Mucosa of stomach (tissue), 1 donor: ENCODE data around the gene DCUN1D4.

ENCODE experiments used
- H3K27me3 ChIP-seq: one replicate; pipeline ENCODE4 v1.7.0; 2013; ENCODE audit warnings: mild to moderate bottlenecking, low read length; ENCODE audit not compliant: control insufficient read depth, insufficient read depth
- H3K36me3 ChIP-seq: one replicate; pipeline ENCODE4 v1.7.0; 2013; ENCODE audit warnings: low read length; ENCODE audit not compliant: control insufficient read depth, insufficient read depth
- H3K4me1 ChIP-seq: one replicate; pipeline ENCODE4 v1.7.0; 2013; ENCODE audit warnings: mild to moderate bottlenecking, low read length; ENCODE audit not compliant: control insufficient read depth, insufficient read depth
- H3K4me3 ChIP-seq: one replicate; pipeline ENCODE4 v1.7.0; 2013; ENCODE audit warnings: low read length
- H3K9ac ChIP-seq: one replicate; pipeline ENCODE4 v1.7.0; 2013; ENCODE audit warnings: mild to moderate bottlenecking, low read length, moderate library complexity
- H3K9me3 ChIP-seq: one replicate; pipeline ENCODE4 v1.7.0; 2013; ENCODE audit warnings: mild to moderate bottlenecking, low read length, moderate library complexity; ENCODE audit not compliant: control insufficient read depth
- donor health status: Pancreatic carcinoma.

The DCUN1D4 gene

DNA sequence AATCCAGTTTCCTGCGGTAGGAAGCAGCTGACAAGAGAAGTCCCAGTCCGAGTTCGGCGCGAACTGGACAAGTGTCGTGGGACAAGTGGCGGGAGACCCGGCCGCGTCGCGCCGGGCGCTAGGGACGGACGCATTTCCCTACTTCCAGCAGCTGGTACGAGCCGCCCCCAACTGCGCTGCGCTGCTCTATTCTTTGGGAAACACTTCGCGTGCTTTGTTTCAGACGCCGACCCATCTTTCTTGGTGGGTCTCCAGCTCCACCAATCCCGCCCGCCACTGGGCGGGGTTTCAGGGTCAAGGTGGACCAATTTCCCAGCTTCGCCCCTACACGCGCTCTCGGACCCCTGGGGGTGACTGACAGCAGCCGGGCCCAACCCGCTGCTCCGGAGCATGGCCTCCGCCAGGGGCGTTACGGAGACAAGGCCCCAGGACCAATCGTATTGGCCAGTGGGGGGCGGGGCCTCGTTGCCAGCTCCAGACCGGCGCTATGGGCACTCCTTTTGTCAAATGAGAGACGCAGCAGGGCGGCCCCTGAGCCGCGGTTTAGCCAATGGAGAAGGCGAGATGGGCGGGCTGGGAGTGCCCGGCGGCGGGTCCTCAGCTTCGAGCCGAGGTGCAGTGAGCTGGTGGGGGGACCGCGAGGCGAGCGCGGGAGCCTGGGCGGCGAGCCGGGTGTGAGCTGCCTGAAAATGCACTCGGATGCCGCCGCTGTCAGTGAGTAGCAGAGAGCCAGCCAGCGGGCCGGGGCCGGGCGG lies at the start of gene DCUN1D4:
Gene DCUN1D4 (plus strand): TSS at position 600 of the 755 bp plus-strand sequence. CDS start 90 bp downstream, at position 690.
- Histone ChIP-seq H3K9me3 (no peaks in the 10 kb centered on the region), H3K4me3 (peak within 1 kb of the TSS; percentile 92), H3K9ac (peak within 1 kb of the TSS; percentile 84), H3K27me3 (no peaks in the 10 kb centered on the region), H3K4me1 (no peaks in the 10 kb centered on the region), H3K36me3 (no peaks in the 10 kb centered on the region)

DNA sequence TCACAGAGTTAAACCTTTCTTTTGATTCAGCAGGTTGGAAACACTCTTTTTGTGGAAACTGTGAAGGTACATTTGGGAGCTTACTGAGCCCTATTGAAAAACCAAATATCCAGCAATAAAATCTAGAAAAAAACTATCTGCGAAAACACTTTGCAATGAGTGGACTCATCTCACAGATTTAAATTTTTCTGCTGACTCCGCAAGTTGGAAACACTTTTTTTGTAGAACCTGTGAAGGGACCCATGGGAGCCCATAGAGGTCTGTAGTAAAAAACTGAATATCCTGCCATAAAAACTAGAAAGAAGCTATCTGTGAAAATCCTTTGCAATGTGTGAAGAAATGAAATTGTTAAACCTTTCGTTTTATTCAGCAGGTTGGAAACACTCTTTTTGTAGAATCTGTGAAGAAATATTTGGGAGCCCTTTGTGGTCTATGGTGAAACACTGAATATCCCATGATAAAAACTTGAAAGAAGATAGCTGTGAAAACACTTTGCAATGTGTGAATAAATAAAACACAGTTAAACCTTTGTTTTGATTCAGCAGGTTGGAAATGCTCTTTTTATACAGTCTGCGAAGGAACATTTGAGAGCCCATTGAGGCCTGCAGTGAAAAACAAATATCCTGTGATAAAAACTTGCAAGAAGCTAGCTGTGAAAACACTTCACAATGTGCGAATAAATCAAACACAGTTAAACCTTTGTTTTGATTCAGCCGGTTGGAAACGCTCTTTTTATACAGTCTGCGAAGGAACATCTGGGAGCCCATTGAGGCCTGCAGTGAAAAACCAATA lies 22.3 kb upstream of the DCUN1D4 start:
- Histone ChIP-seq H3K4me1 (no peaks in the 10 kb centered on the region), H3K4me3 (no peak overlapping the region), H3K27me3 (no peaks in the 10 kb centered on the region), H3K36me3 (no peaks in the 10 kb centered on the region), H3K9ac (no peak overlapping the region), H3K9me3 (no peaks in the 10 kb centered on the region)

DNA sequence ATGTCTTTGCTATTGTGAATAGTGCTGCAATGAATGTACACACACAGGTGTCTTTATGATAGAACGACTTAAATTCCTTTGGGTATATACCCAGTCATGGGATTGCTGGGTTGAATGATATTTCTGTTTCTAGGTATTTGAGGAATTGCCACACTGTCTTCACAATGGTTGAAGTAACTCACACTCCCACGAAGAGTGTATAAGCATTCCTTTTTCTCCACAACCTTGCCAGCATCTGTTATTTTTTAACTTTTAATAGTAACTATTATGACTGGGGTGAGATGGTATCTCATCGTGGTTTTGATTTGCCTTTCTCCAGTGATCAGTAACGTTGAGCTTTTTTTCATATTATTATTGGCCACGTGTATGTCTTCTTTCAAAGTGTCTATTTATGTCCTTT lies 17.6 kb upstream of the DCUN1D4 start:
- Histone ChIP-seq H3K4me3 (no peak overlapping the region), H3K9ac (no peak overlapping the region), H3K4me1 (no peaks in the 10 kb centered on the region)

DNA sequence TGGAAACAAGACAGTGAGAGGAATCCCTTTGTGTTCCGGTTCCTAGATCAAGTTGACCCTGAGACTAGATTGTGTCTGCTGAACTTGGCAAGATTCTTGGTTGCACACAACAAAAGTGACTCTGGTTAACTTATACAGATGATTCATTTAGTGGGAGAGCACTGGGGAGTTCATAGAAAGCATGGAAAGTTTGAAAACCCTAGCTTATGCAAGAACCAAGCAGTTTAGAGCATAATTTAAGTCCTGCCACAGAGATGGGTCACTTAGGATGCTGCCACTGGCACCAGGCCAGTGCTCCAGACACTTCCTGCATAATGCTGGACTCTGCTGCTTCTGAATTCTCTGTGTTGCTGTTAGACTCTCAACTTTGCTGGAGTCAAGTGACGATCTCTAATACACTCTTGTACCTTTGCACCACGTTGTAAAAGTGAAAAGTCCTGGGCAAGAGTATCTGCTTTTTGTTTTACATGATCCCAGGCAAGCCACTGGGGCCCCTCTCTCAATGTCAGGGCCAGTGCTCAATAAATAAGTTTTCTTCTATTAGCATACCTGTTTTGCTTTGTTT lies 12.7 kb upstream of the DCUN1D4 start:
- H3K4me3 ChIP-seq, result no peak overlapping the region
- H3K36me3 ChIP-seq, result no peaks in the 10 kb centered on the region
- no peak overlapping the region for H3K9ac ChIP-seq
- H3K27me3 ChIP-seq, result no peaks in the 10 kb centered on the region
- no peaks in the 10 kb centered on the region for H3K4me1 ChIP-seq
- H3K9me3 ChIP-seq, result no peaks in the 10 kb centered on the region

More for the DNA sequence above, 17.6 kb upstream of the DCUN1D4 start:
- Histone ChIP-seq H3K36me3 (no peaks in the 10 kb centered on the region), H3K27me3 (no peaks in the 10 kb centered on the region), H3K9me3 (no peaks in the 10 kb centered on the region)

DNA sequence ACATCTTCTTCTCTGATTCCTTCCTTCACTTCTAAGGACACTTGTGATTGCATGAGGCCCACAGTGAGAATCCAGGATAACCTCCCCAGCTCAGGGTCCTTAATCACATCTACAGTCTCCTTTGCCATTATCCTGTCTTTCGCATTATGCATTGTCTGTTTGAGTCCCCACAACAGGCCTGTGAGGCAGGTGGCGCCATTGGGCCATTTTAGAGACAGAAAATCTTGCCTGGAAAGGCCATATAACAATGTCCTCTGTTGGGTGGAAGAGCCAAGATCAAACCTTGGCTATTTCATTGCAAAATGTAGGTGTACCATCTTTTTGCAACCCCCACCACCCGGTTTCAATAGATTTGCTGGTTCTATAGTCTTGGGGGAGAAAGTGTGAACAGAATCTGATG lies 11.8 kb upstream of the DCUN1D4 start:
- Histone ChIP-seq H3K4me1 (no peaks in the 10 kb centered on the region), H3K9ac (no peak overlapping the region), H3K9me3 (no peaks in the 10 kb centered on the region), H3K4me3 (no peak overlapping the region), H3K27me3 (no peaks in the 10 kb centered on the region), H3K36me3 (no peaks in the 10 kb centered on the region)

DNA sequence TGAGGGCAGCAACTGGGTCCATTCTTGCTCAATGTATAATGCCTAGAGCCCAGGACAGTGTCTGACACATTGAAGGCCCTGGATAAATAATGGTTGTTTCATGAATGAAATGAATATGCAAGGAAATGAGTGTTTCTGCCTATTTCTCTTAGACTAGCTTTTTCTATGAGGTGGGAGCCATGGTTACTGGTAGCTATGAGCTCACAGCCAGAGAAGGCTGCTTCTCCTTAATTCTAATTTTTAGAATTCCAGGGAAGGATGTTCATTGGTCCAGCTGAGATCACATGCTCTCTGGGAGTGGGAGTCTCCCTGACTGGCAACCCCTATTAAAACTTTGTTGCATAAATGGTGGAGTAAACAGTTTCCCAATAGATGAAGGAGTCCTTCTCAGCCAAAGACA lies 9.7 kb upstream of the DCUN1D4 start:
- no peak overlapping the region for H3K4me3 ChIP-seq
- H3K4me1 ChIP-seq, result no peaks in the 10 kb centered on the region
- no peaks in the 10 kb centered on the region for H3K36me3 ChIP-seq
- no peak overlapping the region for H3K9ac ChIP-seq
- no peaks in the 10 kb centered on the region for H3K9me3 ChIP-seq
- H3K27me3 ChIP-seq, result no peaks in the 10 kb centered on the region

DNA sequence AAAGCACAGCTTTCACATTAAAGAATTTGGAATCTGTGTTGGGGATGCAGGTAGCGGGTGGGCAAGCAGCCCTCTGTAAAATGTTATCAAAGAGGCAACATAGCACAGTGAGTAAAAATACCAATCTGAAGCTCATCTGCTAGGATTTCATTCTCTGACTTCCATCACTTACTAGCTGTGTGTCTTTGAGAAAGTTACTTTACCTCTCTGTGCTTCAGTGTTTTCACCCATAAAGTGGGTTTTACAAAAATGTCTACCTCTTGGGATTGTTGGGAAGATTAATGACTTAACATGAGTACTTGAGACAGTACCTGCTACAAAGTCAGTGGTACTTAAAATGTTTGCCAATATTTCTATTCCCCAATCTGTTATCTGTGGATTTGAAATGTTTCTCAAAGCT lies 7.9 kb upstream of the DCUN1D4 start:
- no peaks in the 10 kb centered on the region for H3K9me3 ChIP-seq
- no peaks in the 10 kb centered on the region for H3K27me3 ChIP-seq
- no peak overlapping the region for H3K9ac ChIP-seq
- no peaks in the 10 kb centered on the region for H3K36me3 ChIP-seq
- H3K4me3 ChIP-seq, result no peak overlapping the region
- H3K4me1 ChIP-seq, result no peaks in the 10 kb centered on the region

DNA sequence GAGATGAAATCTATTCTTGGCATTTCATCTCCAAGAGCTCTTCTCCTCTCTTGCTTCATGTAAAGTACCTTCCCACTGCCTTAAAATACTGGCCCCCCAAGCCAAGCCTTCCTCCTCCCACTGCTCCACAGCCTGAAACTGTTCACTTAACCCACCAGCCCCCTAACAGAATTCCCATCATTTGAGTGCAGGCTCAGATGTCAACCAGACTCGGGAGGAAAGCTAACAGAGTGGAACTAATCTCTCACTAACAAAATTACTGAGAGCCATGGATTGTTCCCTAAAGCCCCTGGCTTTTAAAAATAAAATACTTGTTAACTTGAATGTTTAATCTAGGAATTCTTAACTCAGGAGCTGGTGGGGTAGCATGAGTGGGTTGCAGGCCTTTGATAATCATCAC lies 7.1 kb upstream of the DCUN1D4 start:
- Histone ChIP-seq H3K36me3 (no peaks in the 10 kb centered on the region), H3K9ac (no peak overlapping the region), H3K9me3 (no peaks in the 10 kb centered on the region), H3K4me3 (no peak overlapping the region), H3K4me1 (no peaks in the 10 kb centered on the region), H3K27me3 (no peaks in the 10 kb centered on the region)

DNA sequence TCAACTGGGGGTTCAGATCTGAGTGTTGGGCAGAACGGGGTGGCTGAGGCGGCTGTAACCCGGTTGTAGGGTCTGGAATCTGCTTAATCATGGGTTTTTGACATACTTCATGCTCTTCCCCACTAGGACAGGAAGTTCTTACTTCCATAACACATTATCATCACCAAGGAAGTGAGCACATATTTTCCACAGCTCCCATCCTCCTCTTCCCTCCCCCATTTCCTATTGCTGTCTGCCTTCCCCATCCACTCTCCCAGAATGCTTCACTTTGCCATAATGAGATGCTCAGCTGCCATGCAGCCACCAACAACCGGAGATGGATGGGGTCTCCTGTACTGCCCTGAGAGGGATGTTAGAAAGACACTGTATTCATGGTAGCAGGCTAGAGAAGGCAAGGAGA lies 6.4 kb upstream of the DCUN1D4 start:
- no peaks in the 10 kb centered on the region for H3K27me3 ChIP-seq
- H3K36me3 ChIP-seq, result no peaks in the 10 kb centered on the region
- no peaks in the 10 kb centered on the region for H3K9me3 ChIP-seq
- H3K9ac ChIP-seq, result no peak overlapping the region
- H3K4me1 ChIP-seq, result no peaks in the 10 kb centered on the region
- no peak overlapping the region for H3K4me3 ChIP-seq

DNA sequence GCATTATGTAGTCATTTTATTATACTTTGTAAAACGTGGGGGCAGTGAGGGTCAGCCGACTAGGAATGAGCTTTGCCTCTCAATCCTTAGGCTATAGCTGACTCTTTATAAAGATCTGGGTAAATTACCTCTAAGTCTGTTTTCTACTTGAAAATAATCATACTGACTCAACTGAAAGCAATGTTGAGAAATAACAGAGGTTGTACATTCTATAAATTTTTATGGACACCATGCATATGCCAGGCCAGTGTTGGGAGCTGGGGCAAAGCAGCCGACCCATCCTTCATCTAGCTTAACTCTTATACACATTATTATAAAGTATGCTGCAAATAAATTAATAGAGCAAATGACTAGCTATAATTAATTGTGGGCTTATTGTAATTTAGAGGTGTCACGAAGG lies 2.2 kb upstream of the DCUN1D4 start:
- Histone ChIP-seq H3K4me1 (no peaks in the 10 kb centered on the region), H3K9ac (no peak overlapping the region), H3K4me3 (no peak overlapping the region), H3K36me3 (no peaks in the 10 kb centered on the region), H3K9me3 (no peaks in the 10 kb centered on the region), H3K27me3 (no peaks in the 10 kb centered on the region)

DNA sequence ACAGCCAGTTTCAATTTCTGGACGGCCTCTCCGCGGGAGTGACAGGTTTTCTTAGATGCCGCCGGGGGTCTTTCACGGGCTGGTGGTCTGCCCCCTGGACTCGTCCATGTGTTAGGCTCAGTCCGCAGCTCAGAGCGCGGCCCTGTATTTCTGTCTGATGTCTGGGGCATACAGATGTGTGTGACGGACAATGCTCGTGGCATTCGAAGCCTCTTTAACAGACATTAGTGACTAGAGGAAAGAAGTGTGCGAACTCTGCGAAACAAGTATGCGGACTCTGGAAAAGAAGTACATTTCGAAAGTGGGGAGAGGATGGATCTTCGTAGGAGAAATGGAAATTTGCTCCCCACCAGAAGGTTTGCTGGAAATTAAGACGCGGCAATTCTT lies 793 bp upstream of the DCUN1D4 start:
- peak overlapping the region; percentile 84 for H3K9ac ChIP-seq
- peak overlapping the region; percentile 92 for H3K4me3 ChIP-seq
- H3K36me3 ChIP-seq, result no peaks in the 10 kb centered on the region
- H3K27me3 ChIP-seq, result no peaks in the 10 kb centered on the region
- H3K4me1 ChIP-seq, result no peaks in the 10 kb centered on the region
- no peaks in the 10 kb centered on the region for H3K9me3 ChIP-seq
